ENCODE results near the gene BICD1. TPM values are rescaled to one million over a fixed set of nuclear protein-coding genes. Genes with fewer than 3 reads are reported as not detected.

BICD1 gene
- total and polyA plus RNA-seq, 2 donors (not counting 3 experiments of a cell fraction or from before 2014, with no cell fraction given): 12.2 to 51.0 TPM

DNA sequence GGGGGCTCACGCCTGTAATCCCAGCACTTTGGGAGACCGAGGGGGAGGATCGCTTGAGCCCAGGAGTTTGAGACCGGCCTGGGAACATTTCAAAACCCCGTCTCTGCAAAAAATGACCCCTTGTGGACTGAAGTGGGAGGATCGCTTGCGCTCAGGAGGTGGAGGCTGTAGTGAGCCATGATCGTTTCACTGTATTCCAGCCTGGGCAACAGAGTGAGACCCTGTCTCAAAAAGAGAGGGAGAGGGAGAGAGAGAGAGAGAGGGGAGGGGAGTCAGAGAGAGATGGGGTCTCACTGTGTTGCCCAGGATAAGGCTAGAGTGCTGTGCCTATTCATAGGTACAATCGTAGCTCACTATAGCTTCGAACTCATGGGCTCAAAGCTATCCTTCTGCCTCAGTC, 295.5 kb downstream of the BICD1 start:
- no peak for TF ChIP-seq POLR2AphosphoS5 (IDR thresholded peaks at IDR 0.05; ENCODE audit: insufficient read depth, low read depth, low read length)
- TF ChIP-seq JUN (IDR thresholded peaks at IDR 0.05; ENCODE audit: borderline replicate concordance, insufficient read depth, insufficient read length, low read depth): no peak
- TF ChIP-seq FOS (IDR thresholded peaks at IDR 0.05; ENCODE audit: borderline replicate concordance, insufficient read depth, low read length): no peak
- no peak for TF ChIP-seq EZH2 (IDR thresholded peaks at IDR 0.05; ENCODE audit: borderline replicate concordance, low read depth, low read length, severe bottlenecking)
- no peak for TF ChIP-seq GATA2 (IDR thresholded peaks at IDR 0.05; ENCODE audit: insufficient read depth, insufficient read length, low read depth, low read length)
- TF ChIP-seq POLR2A (IDR thresholded peaks at IDR 0.05; ENCODE audit: low read depth, low read length): no peak
- TF ChIP-seq MYC (IDR thresholded peaks at IDR 0.05; ENCODE audit: low read depth, low read length): no peak
- TF ChIP-seq CTCF (IDR thresholded peaks at IDR 0.05; ENCODE audit: extremely low read depth in 1 of 2, insufficient read depth in 1 of 2, low read depth in 1 of 2, low read length in 2 of 2): no peak
- no peak for TF ChIP-seq MAX (IDR thresholded peaks at IDR 0.05; ENCODE audit: insufficient read depth, insufficient read length)
- no peaks in the 10 kb centered on the region for H3K27me3 ChIP-seq (ENCODE audit: control insufficient read depth in 2 of 2, insufficient read depth in 2 of 2, low read length in 2 of 2)
- H3K79me2 ChIP-seq (ENCODE audit: control insufficient read depth, insufficient read depth, low read length): peaks cover 17% of the 10 kb centered on the region
- no peaks in the 10 kb centered on the region for H3K9me1 ChIP-seq (replicated peaks; ENCODE audit: control insufficient read depth, extremely low read depth, insufficient read depth, low read length)
- H3K9me3 ChIP-seq (replicated peaks; ENCODE audit: control insufficient read depth, insufficient read depth, low read length): no peaks in the 10 kb centered on the region
- H3K9ac ChIP-seq (replicated peaks; ENCODE audit: extremely low read depth, insufficient read depth, low read length): no peak overlapping the region
- dilution Hi-C loops (cut with MboI; ENCODE audit: extremely low pct_ligation_motif_present, low sequenced_read_pairs) (no loop called here), intact Hi-C loops (cut with micrococcal nuclease) (no loop called here)
- H3K27ac ChIP-seq (ENCODE audit: insufficient read depth, low read depth, low read length): no peak overlapping the region
- CTCF ChIA-PET: no interaction called here
- FAIRE-seq (no peak), DNase-seq (ENCODE audit: low read depth, low spot score) (no peak)
- H3K4me2 ChIP-seq (ENCODE audit: insufficient read depth, low read length): no peak overlapping the region
- H2AFZ ChIP-seq (ENCODE audit: low read depth, low read length): no peak overlapping the region
- no TSS peak for BruUV-seq (replicated peaks)
- no peaks in the 10 kb centered on the region for H3K36me3 ChIP-seq (ENCODE audit: control insufficient read depth in 2 of 2, extremely low read depth in 1 of 2, insufficient read depth in 2 of 2, low read length in 2 of 2)
- no peaks in the 10 kb centered on the region for H4K20me1 ChIP-seq (replicated peaks; ENCODE audit: control insufficient read depth, extremely low read depth, insufficient read depth, low read length)
- POLR2A ChIA-PET: no interaction called here
- peaks cover 6% of the 10 kb centered on the region for H3K4me1 ChIP-seq (ENCODE audit: control insufficient read depth, extremely low read depth, insufficient read depth, low read length)
- H3K4me3 ChIP-seq (replicated peaks in 1 of 3; ENCODE audit: insufficient read depth in 1 of 3, low read depth in 1 of 3, low read length in 3 of 3): no peak overlapping the region
